Sciatic nerve (tissue), 2 donors: ENCODE data around the gene PPM1H. TPM values are rescaled to one million over a fixed set of nuclear protein-coding genes. Genes with fewer than 3 reads are reported as not detected.
"Not testable (repeated sequence)": the region's sequence is repeated elsewhere in the genome, so short reads cannot be mapped to it uniquely, and the experiment has no call there.

Experiments used
- ATAC-seq: fragments of 200-7000 bp; cut with Tn5 transposase; one replicate; pipeline ENCODE4 v1.9.1; 2020; ENCODE audit warnings: mild to moderate bottlenecking, moderate library complexity
- DNase-seq: peaks from one replicate; pipeline ENCODE4 v3.0.0-alpha.2; 2020; ENCODE audit warnings: low spot score
- intact Hi-C: fragments of 100-400 bp; cut with DNase I; formaldehyde crosslinking; loops from one replicate; pipeline ENCODE4 v1.14.2; 2022
- total RNA-seq: library from RNA; stranded (reverse); fragmentation: NEBNext Ultra II Directional; extraction: Animal tissue kit (Norgen Biotek cat#: 25700); gene quantifications from one replicate; pipeline ENCODE4 v1.2.1, GENCODE V29; 2021
- donor health status: DM: no; HTN: no; CAD: no.
- donor health status: DM: no; HTN: no; CAD: no.

The PPM1H gene
- total RNA-seq, 1 donor from 2014 or later = 12.3 TPM

DNA sequence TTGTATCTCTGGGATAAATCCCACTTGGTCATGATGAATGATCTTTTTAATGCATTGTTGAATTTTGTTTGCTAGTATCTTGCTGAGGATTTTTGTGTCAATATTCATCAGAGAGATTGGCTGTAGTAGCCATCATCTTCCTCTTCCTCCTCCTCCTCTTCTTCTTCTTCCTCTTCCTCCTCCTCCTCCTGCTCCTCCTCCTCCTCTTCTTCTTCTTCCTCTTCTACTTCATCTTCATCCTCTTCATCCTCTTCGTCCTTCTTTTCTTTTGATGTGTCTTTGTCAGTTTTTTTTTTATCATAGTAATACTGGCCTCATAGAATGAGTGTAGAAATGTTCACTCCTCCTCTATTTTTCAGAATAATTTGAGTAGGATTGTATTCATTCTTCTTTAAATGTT is 15.4 kb upstream of the PPM1H start:
- ATAC-seq (no peak), DNase-seq (no peak)
- intact Hi-C loops = no loop called here

DNA sequence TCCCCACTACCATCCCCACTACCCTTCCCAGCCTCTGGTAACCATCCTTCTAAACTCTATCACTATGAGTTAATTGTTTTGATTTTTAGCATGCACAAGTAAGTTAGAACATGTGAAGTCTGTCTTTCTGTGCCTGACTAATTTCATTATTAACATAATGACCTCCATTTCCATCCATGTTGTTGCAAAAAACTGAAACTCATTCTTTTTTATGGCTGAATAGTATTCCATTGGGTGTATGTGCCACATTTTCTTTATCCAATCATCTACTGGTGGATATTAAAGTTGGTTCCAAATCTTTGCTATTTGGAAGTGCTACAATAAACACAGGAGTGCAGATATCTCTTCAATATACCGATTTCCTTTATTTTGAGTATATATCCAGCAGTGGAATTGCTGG is 13.2 kb upstream of the PPM1H start:
- DNase-seq (no peak), ATAC-seq (no peak)
- intact Hi-C loops = no loop called here

DNA sequence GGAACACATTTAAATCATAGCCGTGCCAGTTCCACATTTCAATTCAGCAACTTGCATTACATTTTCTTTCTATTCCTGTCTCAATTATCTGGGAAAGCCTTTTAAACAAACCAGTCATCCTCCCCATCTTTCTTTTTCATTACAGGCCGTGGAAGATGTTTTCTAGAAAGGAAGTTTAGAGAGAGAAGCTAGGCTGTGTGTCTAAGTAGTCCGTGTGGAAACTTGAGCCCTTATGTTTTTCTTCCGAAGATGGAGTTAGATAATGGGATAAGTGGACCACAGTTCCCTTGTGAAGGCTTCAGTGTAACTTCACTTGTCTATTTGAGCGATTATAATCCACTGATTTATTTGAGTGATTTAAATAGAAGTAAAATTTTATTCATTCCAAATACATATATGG is 12.4 kb upstream of the PPM1H start:
- intact Hi-C loops = no loop called here
- no peak for ATAC-seq
- no peak for DNase-seq

GRCh38 chr12:62943779-62944395 is 8.9 kb upstream of the PPM1H start:
- ATAC-seq (no peak), DNase-seq (no peak)
- intact Hi-C loops = no loop called here

DNA sequence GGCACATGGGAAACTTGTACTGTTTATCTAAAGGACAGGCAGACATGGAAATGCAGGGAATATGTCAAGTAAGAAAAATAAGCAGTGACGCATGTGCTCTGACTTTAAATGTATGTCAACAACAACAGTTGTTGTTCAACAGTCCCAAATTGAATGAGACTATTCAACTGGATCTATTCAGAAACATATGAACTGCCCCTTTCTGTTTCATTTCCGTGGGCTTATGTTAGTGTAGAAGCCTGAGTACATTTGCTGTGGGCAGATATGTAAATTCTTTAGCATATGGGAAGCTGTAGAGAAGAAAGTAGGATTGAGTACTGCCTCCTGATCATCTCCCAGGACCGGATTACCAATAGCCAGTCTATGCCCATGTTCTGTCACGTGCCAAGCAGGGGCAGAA is 7.4 kb upstream of the PPM1H start:
- intact Hi-C loops, DNase-seq, ATAC-seq: not testable (repeated sequence)

DNA sequence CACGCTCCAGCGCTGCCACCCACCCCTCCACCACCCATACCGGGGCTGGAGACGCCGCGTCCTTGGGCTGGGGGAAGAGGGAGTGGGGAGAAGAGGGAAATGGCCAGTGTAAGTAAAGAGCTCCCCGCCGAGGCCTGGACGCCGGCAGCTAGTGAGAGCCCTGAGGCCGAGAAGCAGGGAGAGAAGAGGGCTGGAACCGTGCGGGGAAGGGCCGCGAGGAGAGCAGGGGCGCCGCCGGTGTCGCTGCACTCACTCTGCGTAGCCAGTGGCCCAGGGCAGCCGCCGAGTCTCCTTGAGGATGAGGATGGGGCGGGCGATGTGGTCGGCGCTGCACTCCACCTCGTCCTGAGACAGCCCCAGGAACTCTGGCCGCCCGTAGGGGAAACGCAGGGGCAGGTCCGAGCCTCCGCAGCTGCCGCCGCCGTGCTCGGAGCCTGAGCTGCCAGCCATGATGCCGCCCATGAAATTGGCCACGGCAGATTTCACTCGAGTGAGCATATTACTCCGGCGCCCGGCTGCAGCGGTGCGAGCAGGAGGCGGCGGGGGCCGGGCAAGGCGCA is 631 bp downstream of the PPM1H start:
- peak; percentile 62 for DNase-seq
- intact Hi-C loops = no loop called here
- peak; percentile 76 for ATAC-seq

DNA sequence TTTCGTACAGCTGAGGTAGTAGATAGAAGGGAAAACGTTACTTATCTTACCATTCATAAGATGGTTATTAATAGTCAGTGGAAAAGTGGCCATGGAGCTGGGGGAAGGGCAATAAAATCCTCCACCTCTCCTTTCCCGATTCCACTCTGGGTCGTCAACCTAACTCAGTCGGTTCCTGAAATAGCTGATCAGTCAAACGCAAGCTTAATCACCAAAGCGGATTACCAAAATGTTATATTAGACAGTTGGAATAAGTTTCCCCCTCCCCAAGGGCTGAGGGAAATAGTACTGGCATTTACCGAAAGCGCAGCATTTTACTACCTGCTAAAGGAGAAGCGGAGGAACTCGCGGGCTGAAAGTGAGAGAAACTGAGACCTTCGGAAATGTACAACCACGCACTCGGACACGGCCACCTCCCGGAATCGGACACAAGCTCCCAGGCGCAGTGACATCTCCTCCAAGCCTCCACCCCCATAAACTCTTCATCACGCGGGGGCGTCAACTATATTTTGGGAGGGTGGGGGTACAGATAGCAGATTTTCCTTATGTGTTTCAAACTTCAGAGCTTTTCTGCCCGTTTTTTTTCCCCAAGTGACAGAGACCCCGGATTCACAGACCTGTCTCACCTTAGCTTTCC is 1.2 kb downstream of the PPM1H start:
- DNase-seq (no peak), ATAC-seq (peak; percentile 9)
- intact Hi-C loops = no loop called here

GRCh38 chr12:62933220-62933601 is 1.7 kb downstream of the PPM1H start:
- DNase-seq (no peak), ATAC-seq (peak; percentile 43)
- intact Hi-C loops = no loop called here

GRCh38 chr12:62931477-62931876 is 3.5 kb downstream of the PPM1H start:
- DNase-seq (no peak), ATAC-seq (no peak)
- intact Hi-C loops = no loop called here

DNA sequence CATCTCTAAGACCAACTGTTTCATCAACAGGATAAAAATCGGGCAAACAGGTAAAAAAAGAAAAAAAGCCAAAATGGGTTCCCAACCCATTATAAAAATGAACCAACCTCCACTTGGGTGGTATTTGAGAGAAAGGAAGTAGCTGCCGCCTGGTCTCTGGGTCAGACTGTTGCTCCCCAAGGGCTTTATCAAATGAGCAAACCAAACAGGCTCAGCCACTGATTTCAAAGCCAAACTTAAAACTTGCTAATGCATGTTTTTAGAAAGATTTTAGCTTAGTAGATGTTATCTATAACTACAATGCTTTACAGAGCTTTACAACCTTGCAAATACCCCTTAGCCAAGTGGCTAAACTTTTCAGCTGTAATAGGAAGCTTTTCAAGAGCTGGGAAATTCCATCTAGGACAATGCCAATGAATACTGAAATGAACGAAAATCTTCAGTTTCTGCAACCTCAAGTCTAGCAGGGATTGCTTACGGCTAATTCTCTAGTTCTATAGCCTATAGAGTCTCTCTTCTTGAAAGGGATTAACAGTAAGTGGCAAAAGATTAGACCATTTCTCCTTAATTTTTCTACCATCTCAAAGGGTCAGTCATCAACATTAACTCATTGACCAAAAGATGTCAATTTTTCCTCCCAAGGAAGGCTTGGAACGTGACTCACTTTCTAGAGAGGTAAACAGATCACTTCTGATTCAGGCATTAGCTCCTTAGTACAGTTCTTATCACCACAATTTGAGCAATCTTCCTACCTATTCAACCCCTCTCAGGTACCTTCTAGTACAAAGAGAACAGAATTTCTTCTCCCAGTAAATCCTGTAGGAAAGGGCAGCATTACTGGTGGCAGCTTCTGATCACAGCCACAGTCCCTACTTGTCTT is 4.2 kb downstream of the PPM1H start:
- DNase-seq (no peak), ATAC-seq (no peak)
- intact Hi-C loops = no loop called here

DNA sequence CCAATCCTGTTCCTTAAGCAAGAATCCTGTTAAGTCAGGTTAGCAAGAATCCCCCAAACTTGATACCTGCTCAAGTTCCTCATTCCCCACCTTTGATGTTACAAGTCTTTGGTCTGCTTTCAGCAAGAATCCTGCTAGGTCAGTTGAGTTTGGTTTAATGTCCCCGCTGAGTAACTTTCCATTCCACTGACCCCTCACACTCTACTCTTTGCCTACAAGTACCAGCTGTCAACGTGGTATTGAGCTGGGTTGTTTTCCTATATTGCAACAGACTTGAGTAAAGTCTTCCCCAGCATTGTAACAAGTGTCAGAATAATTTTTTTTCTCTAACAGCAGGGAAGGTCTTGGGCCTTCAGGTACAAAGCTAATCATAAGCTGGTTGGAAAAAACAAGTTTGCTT is 6.3 kb downstream of the PPM1H start:
- no peak for DNase-seq
- intact Hi-C loops = no loop called here
- ATAC-seq = no peak

- intact Hi-C loops = no loop called here
- ATAC-seq = no peak
- DNase-seq = no peak
Measured at GRCh38 chr12:62925680-62926079, 9.3 kb downstream of the PPM1H start.

- intact Hi-C loops = no loop called here
- DNase-seq = no peak
- no peak for ATAC-seq
Measured at GRCh38 chr12:62924084-62924483, 10.9 kb downstream of the PPM1H start.

- intact Hi-C loops = no loop called here
- DNase-seq = no peak
- no peak for ATAC-seq
Measured at GRCh38 chr12:62922539-62922938, 12.4 kb downstream of the PPM1H start.

DNA sequence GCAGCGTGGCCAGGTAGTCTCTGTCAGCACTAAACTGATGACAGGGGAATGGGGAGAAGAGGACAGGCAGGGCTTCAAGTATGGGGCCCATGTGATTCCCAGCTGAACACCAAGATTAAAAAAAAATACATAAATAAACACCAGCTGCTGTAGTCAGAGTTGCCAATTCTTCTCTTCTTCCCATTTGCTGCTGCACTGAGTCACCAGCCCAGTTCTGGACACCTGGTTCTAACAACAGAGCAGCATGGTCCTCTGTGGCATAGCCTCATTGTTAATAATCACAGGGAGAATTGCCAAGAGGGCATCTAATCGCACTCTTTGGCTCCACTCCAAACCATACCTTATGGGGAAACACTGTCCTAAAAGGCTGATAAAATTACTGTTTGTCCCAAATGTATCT is 15.1 kb downstream of the PPM1H start:
- intact Hi-C loops = no loop called here
- DNase-seq = no peak
- no peak for ATAC-seq

DNA sequence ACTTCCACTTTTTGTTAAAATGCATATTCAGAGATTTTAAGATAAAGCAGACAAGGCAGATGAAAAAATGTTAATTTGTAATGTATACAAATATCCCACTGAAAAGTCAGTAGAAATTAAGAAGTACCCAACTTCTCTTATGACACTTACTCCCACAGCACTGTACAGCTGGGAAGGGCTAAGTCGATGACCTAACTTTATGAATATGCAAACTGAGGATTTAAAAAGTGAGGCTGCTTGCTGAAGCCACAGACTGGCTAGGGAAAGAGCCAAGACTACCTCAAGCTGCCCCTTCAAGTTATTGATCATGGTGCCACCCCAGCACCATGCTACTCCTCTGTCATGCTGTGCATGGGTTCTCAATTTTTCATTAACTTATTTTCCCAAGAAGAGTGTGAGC is 17.0 kb downstream of the PPM1H start:
- DNase-seq = no peak
- intact Hi-C loops = no loop called here
- no peak for ATAC-seq

- ATAC-seq (no peak), DNase-seq (no peak)
- intact Hi-C loops = no loop called here
Measured at GRCh38 chr12:62916632-62917425, 18.1 kb downstream of the PPM1H start.

DNA sequence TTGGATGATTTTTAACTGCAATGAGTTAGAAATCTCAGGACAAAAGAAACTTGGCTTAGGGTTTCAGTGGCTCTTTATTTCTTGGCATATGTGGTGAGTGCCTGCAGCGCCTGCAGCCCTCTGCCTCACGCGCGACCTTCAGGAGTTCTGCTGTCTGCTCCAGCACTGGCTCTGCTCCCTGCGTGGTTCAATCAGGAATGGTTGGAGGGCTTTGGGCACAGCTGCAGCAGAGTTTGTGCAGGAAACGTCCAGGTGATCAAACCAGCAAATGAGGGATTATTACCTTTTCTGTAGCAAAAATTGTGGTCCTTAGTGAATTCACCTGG is 19.8 kb downstream of the PPM1H start:
- no peak for ATAC-seq
- intact Hi-C loops = no loop called here
- DNase-seq = no peak

GRCh38 chr12:62914443-62915203 is 20.3 kb downstream of the PPM1H start:
- DNase-seq (no peak), ATAC-seq (no peak)
- intact Hi-C loops = no loop called here
